Measurements from ENCODE around the gene DLGAP1.
A peak's percentile ranks its signal among the peaks of the same experiment; 100 is the strongest.
"Not testable (repeated sequence)": the region's sequence is repeated elsewhere in the genome, so short reads cannot be mapped to it uniquely, and the experiment has no call there.

DLGAP1 gene

DNA sequence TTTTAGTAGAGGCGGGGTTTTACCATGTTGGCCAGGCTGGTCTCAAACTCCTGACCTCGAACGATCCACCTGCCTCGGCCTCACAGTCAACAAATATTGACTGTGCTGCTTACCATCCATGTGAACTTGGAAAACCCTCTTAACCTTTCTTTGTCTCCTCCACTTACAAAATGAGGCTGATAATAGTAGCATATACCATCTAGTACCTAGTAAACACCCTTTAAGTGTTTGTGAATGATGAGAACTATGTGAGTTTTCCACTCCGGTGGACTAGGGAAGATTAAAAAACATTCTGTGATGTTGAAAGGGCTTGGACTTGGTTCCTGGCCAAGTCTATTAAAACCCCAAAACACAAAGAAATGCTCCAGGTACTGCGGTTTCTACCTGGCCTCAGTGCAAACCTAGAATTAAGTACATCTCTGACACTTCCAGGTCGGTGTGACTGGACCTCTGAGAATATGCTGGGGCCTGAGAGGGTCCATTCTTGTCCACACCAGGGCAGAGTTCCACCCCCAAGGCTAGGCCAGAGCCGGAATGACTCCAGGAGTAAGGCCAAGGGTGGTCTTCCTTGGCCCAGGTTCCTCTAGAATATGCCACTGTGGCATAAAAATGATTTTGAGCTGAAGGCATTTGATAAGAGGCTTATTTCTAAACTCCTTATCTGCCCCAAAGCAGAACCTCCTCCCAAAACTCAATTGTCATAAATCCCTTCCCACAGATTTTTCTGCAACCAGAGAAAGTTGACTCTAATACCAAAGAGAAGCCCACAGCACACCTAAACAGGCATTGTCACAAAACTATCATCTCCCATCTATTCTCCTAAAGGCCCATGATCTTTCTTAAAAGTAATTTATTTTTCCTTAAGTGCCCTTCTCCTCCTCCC lies 787.6 kb downstream of the DLGAP1 start:
- no peak for DNase-seq

DNA sequence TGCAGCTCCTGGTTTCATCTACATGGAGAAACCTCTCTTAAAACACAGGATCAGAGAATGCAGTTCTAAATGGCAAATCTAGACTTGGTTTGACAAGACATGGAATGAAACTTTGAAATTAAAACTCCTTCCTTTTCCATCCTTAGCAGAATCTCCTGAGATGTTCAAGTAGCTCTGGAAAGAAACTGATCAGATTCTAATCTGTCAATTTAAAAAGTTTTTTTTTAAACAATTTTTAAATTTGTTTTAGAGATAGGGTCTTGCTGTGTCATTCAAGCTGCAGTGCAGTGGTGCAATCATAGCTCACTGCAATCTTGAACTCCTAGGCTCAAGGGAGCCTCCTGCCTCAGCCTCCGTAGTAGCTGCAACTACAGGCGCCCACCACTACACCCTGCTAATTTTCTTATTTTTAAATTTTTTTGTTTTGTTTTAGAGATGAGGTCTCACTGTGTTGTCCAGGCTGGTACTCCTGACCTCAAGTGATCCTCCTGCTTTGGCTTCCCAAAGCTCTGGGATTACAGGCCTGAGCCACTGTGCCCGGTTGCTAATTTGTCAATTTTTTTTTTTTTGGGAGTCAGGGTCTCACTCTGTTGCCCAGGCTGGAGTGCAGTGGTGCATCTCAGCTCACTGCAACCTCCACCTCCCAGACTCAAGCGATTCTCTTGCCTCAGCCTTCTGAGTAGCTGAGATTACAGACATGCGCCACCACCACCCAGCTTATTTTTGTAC lies 788.4 kb downstream of the DLGAP1 start:
- no peak for DNase-seq

DNA sequence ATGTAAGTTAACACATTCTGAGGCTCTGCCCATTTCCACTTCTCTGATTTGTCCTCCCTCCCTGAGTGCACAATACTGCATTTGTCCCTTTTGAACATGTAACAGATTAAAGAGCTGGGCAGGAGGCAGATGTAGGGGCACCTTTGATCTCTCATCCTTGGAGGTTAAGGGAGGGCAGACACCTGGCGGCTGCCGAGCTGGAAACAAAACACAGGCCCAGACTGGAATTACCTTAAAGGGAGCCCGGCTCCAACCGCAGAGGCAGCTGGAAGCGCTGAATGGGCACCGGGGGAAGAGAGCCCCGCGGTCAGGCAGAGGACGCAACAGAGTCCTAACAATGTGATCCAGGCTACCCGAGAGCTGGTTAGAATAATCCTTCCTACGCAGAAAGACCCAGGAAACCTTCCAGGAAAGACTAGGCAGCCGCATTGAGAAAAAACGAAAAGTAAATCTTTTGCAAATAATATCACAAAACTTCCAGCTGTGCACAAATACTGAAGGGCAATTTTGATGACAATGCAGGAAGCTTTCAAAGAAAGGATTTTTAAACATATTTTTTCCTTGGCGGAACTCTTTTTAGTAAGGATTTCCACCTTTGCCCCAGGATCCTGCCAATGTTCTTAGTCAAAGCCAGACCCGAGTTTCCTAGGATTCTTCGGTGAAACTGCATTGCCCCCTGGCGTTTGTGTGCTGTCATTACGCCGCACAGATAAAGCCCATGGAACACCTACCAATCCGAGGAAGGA lies 789.2 kb downstream of the DLGAP1 start:
- DNase-seq = peak; percentile 73 to 80

DNA sequence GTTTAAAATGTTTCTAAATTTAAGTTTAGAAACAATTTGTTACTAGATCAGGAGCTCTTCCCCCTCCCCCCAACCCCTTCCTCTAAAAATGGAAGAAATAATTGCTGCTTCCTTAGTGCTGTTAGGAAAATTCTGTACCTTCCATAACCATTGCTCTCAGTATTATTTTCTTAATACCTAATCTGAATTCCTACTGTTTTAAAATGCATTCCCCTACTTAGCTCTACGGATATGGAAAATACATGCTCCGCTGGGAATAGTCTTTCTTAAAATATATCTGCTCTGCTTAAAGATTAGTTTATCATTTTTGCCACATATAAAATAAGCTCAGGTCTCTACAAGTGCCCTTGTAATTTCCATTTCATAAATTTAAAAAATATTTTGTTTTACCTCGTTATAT lies 789.9 kb downstream of the DLGAP1 start:
- DNase-seq = no peak

DNA sequence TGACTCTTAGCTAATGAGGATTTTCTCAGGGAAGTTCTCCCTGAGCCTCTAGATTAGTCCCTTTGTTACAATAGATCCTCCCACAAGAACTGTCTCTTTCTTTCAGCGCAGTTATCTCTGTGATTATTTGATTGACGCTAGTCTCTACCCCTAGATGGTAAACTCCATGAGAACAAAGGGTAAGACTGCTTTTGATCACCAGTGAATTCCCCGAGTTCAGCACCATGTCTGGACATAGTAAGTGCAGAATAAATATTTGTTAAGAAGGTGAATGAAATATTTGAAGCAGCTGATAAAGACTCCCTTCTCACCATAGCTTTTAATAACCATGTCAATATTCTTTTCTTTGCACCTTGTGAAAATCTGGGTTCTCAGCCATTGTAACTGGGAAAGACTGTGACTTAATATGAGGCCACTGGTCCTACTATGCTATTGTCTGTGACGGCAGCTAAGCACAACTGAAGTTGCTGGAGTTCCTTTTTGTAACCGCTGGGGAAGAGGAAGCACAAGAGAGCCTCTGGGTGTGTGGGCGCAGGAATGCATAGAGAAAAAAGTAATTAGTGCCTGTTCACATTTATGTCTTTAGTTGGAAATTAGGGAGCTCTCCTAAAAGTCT lies 790.4 kb downstream of the DLGAP1 start:
- peak in 1 of 2 donors; percentile 32 for DNase-seq

DNA sequence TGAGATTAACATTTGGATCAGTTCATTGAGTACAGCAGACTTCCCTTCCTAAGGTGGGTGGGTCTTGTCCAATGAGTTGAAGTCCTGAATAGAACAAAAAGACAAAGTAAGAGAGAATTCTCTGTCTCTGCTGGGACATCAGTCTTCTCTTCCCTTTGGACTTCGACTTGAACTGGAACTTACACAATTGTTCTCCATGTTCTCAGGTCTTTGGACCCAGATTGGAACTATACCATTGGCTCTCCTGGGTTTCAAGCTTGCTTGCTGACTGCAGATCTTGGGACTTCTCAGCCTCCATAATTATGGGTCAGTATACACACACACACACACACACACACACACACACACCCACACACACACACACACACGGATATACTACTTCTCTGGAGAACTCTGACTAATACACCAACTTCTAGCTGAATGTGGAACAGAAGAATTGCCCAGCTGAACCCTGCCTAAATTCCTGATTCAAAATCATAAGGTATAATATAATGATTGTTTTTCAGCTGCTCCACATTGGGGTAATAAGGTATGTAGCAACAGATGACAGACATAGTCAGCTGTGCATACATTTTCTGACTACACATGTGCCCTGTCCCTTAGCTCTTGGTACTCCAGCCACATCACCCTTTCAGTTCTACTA lies 791.1 kb downstream of the DLGAP1 start:
- DNase-seq = no peak

DNA sequence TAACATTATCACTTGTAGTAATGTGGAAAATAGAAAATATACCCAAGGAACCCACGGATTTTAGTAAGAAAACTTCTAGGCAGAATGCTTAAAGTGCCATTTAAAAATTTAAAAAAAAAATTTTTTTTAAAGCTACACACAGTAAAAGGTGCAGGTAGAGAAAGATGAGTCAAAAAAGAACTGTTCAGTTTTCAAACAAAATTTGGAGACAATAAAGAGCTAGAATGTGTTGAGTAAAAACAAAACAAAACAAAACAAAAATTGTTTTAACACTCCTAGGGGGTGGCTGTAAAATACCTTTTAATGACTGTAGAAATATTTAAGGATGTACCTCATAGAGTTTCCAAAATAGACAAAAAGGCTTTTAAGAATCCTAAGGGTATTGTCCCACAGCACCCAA lies 793.1 kb downstream of the DLGAP1 start:
- DNase-seq = no peak

DNA sequence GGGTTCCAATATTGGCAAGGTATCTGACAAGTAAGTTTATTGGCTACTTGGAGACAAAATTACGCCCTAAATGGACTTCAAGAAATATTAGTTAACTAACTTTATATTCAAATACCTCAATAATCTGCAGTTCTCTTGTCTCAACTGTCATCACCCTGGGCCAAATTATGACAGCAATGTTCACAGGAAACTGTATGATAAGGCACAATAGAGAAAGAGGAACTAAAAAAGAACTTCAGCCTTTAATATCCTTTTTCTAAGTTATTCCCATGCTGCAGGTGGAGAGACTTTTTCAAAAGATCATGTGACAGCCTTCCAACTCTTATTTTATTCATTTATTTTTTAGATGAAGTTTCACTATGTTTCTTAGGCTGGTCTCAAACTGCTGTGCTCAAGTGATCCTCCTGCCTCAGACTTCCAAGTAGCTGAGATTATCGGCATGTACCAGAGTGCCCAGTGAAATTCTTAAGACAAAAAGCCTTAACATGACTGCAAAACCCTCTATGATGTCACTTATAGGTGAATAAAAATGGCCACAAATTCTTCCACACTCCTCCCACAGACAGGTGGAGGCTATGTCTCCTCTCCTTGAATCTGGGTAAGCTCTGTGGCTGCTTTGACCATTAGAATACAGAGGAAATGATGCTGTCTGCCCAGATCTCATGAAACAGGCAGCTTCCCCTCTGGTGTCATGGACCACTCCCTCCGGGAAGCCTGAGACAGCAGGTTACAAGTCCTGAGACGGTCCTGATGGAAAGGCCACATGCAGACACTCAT lies 794.2 kb downstream of the DLGAP1 start:
- DNase-seq = peak in 1 of 2 donors; percentile 43

DNA sequence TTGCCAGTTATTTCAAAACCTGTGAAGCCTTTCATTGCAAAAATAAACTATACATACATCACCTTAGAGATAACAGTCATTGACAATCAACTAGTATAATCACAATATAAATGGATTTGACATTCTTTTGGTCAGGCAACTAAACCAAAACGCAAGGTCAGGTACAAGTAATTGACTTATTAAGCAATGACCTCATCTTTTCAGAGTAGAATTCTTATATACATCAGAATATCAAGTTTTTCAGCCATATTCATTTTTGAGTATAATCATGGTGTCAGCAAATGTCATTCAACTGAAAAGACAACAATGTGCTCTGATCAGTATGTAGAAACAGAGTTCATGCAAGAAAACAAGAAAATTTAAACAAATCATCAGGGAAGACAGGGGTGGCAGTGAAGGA lies 796.6 kb downstream of the DLGAP1 start:
- no peak for DNase-seq

DNA sequence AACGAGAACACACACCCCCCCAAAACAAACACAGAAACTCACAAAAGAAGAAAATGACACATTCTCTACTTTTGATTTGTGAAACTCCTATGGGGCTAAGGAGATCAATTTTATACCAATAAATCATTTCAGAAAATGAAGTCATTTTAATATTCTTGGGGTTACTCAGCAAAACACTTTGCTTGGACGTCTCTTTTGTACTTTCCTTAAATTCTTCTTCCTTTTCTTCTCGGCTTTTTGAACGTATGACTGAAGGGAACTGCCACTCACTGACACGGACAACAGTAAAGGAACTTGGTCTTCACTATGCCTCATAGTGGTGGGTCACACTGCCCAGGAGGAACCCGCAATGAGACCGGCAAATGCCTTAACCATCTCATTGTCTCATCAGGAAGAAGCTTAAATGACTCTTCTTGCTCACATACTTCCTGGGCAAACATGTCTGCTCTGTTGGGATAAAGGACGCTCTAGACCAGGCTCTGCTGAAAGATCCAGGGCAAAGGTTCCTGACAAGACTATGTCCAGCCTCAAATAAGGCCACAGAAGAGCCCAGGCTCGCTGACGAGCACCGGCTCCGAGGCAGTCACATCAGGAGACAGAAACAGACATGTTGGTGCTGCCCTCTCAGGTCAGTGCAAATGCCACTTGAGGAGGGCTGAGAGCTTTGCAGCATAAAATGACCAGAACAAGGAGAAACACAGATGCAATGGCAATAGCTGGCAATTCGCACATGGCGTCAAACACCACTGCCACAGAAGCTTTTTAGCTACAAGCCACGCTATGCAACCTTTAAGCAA lies 799.7 kb downstream of the DLGAP1 start:
- DNase-seq = no peak

DNA sequence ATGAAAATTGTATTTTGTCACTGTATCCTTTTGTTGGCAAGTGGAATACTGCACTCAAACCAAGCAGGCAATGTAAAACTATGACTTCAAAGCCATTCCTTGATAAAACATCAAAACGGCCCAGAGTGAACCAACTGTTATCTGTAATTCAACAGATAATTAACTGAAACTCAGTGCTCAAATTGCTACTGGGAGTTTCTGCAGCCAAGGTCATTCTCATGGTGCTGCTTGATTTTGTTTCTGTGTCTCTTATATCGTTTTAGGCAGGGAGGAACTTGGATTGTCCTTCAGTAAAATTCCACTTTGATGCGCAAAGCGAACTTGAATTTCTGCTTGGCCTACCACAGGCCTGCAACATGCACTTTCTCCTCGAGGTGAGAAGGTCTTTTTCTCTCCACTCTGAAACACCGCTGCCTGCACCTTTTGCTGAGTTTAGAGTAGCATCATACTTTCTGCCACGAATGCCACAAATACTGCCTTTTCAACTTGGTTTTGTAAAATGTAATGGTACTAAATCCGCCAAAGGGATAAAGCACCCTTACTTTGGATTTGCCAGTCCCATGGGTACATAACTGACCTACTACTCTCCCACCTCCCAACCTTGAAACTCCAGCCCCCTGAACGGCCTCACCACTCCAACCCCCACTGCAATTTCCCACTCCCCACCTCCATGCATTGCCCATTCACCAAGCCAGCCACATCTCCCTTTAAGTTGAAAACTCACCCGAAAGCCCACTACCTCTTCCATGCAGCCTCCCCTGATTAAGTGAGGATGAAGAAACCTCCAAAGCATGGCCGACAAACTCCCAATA lies 800.5 kb downstream of the DLGAP1 start:
- DNase-seq = no peak

DNA sequence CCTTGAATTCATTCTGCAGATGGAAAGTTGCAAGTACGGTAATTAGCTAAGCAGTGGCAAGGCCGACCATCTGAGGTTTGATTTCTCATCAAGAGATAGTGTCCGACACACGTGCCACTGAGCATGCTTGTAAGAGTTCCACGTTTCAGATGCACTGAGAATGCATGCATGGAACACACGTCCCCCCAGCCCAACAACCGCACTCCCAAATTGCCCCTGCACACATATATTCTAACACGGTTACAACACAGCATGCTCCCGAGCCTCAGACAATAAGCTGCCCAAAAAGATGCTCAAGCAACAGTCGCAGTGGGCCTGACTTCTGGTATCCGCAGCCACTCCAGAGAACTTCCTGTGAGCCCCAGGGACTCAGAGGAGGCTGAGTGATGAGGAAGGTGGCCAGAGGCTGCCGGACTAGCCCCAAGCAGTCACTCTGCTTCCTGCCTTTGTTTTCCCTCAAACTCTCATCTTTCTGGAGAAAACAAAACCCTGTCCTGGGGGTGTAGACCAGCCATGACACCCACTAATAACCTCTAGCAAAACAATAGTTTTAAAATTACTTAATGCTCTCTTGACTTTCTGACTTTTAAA lies 801.2 kb downstream of the DLGAP1 start:
- DNase-seq = no peak

DNA sequence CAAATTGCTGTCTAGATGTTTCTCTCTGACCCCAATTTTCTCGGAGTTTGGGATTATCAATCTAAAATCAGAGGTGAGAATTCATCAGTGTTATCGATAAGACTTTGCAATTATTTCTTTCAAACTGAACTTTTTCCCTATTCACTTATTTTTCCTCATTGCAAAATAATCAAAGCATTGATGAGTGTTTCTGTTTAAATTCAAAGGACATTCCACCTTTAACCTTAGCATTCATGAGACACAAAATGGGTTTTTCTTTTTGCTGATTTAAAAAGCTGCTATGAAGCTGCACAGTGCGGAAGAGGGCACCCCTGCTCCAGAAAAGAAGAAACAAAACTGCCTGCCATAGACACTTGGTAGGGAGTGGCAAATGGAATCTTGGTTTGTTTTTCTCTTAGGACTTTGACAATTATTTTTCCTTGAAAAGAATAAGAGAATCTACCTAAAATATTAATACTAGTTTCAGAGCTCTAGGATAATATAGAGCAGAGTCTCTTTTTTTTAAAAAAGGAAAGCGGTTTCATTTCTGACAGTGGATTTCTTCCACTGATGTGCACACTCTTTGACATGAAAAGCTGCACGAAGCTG lies 801.8 kb downstream of the DLGAP1 start:
- DNase-seq = no peak

DNA sequence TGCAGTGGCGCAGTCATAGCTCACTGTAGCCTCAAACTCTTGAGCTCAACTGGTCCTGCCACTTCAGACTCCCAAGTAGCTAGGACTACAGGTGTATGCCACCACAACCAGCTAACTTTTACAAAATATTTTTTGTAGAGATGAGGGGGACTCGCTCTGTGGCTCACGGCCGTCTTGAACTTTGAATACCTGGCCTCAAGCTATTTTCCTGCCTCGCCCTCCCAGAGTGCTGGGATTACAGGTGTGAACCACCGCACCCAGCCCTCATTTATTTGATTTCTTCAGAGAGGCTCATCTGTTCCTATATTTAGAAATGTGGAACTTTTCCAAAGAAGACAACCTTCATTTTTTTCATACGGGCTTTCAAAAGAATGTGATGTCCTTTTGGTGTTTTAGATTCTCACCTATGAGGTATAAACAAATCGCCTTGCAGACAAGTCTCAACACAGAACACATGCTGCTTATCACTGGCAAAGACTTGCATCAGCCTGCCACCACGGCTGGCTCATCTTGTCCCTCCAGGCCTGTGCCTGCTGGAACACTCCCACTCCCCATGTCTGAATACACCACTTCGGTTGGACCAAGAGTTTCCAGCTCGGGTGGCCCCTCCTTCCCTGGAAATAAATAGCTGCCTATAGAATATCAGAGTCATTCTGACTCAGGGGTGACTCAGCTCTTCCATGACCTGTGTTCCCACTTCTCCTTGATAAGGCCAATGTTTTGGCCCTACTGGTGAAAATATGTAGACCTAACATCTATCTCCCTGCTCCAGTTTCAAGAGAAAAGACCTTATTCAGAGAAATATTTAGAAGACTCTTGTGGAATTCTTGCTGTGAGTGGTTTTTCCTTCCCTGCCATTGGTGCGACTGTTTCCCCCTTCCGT lies 802.5 kb downstream of the DLGAP1 start:
- peak in 1 of 2 donors; percentile 43 for DNase-seq

DNA sequence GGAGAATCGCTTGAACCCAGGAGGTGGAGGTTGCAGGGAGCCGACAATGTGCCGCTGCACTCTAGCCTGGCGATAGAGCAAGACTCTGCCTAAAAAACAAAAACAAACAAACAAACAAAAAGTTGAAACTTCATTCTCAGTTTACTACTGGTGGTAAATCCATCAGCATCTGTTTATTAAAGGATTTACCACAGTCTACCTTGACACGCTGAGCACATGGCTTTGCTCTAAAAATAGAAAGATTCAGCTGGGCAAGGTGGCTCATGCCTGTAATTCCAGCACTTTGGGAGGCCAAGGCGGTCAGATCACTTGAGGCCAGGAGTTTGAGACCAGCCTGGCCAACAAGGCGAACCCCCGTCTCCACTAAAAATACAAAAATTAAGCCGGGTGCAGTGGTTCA lies 803.8 kb downstream of the DLGAP1 start:
- no peak for DNase-seq

DNA sequence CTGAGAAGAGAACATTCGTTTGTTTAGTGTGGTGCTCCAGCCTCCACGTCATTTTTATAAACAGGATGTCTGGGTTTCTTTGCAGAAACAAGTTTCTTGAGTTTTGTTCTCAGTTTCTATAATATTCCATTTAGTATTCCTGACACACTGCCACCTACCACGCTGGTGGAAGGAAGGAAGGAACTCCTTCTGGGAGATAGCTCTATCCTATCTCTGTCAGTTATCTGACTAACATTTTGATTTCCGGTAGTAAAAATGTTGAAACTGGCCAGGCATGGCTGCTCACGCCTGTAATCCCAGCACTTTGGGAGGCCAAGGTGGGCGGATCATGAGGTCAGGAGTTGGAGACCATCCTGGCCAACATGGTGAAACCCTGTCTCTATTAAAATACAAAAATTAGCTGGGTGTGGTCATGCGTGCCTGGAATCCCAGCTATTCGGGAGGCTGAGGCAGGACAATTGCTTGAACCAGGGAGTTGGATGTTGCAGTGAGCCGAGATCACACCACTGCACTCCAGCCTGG lies 804.5 kb downstream of the DLGAP1 start:
- DNase-seq = not testable (repeated sequence)

DNA sequence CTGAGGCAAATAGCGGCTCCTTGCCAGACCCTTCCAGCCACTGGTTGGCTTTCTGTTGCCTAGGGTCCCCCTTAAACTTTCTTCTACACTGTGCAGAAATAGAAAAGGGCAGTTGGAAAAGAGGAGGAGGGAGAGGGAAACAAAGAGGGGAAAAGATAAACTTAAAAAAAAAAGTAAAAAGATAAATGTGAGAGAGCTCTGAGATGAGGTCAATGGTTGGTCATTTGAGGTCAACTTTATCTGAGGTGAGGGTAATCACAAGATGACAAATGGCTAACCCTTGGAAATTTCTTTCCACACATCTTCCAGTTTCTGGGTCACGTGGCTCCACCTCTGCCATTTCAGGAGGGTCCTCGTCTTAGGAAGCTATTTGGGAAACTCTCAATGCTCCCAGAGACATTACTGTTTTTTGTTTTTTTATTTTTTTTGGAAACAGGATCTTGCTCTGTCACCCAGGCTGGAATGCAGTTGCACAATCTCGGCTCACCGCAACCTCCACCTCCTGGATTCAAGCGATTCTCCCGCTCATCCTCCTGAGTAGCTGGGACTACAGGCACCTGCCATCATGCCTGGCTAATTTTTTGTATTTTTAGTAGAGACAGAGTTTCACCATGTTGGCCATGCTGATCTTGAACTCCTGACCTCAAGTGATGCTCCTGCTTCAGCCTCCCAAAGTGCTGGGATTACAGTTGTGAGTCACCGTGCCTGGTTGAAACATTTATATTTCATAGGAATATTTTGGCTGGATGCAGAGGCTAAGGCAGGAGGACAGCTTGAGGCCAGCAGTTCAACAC lies 805.3 kb downstream of the DLGAP1 start:
- DNase-seq = no peak
